Lung (tissue), 13 donors: ENCODE results near the gene LUC7L2. TPM values are rescaled to one million over a fixed set of nuclear protein-coding genes. Genes with fewer than 3 reads are reported as not detected.
A peak's percentile ranks its signal among the peaks of the same experiment; 100 is the strongest.

ENCODE experiments used
- ATAC-seq: fragments of 200-7000 bp; cut with Tn5 transposase; one replicate; pipeline ENCODE4 v1.9.1; 2020; ENCODE audit warnings: moderate number of reproducible peaks; ENCODE audit not compliant: insufficient read depth, low FRiP score
- DNase-seq, 3 donors: peaks; one replicate each; pipeline ENCODE4 v3.0.0-alpha.2; 2013 to 2017
- H3K27ac ChIP-seq, 2 donors: one replicate each; pipeline ENCODE4 v1.5.1; 2013; ENCODE audit warnings: mild to moderate bottlenecking in 2 of 2, moderate library complexity in 2 of 2, control low read depth in 1 of 2, inconsistent platforms in 1 of 2, low read depth in 1 of 2, low read length in 1 of 2
- H3K27me3 ChIP-seq, 3 donors: one replicate each; pipeline ENCODE4 v1.5.1; 2013; ENCODE audit warnings: low read length in 2 of 3; ENCODE audit not compliant: control insufficient read depth in 3 of 3, insufficient read depth in 3 of 3
- H3K36me3 ChIP-seq, 4 donors: one replicate each; pipeline ENCODE4 v1.5.1; 2013; ENCODE audit warnings: low read length in 4 of 4, mild to moderate bottlenecking in 1 of 4, moderate library complexity in 1 of 4; ENCODE audit not compliant: control insufficient read depth in 4 of 4, insufficient read depth in 4 of 4
- H3K4me1 ChIP-seq, 5 donors: one replicate each; pipeline ENCODE4 v1.5.1; 2013; ENCODE audit warnings: low read length in 5 of 5, mild to moderate bottlenecking in 2 of 5, moderate library complexity in 1 of 5; ENCODE audit not compliant: control insufficient read depth in 5 of 5, insufficient read depth in 5 of 5
- H3K4me3 ChIP-seq: one replicate; pipeline ENCODE4 v1.5.1; 2013; ENCODE audit warnings: mild to moderate bottlenecking, control low read depth, moderate library complexity
- H3K9ac ChIP-seq, 2 donors: one replicate each; pipeline ENCODE4 v1.5.1; 2013; ENCODE audit warnings: low read length in 2 of 2, control low read depth in 1 of 2; ENCODE audit not compliant: insufficient read depth in 1 of 2
- H3K9me3 ChIP-seq, 4 donors: one replicate each; pipeline ENCODE4 v1.5.1; 2013; ENCODE audit warnings: low read length in 3 of 4, mild to moderate bottlenecking in 1 of 4, moderate library complexity in 1 of 4; ENCODE audit not compliant: control insufficient read depth in 4 of 4, insufficient read depth in 3 of 4
- WGBS, 2 donors: extraction: QIAGEN DNeasy Blood & Tissue Kit; methylation state at CpG; one replicate each; pipeline ENCODE4 v1.1.7; 2013; 5-methylcytosine and 5-hydroxymethylcytosine counted together
- polyA plus RNA-seq, 2 donors: library from polyadenylated mRNA; stranded (reverse); fragments of 200-250 nt; gene quantifications; one replicate each; pipeline ENCODE4 v1.2.1, GENCODE V29; 2013
- small RNA-seq: library from RNA; depleted of rRNA; stranded (forward); fragments of <200 nt; gene quantifications from one replicate; pipeline ENCODE3, GENCODE V24; 2014; ENCODE audit warnings: low replicate concordance
- total RNA-seq, 2 donors: library from RNA; depleted of rRNA in 1 of 2; stranded (reverse); fragments of >200 nt in 1 of 2; gene quantifications; one replicate each; pipeline ENCODE4 v1.2.1, GENCODE V29; 2014 to 2021
- TF ChIP-seq, protein P1 (sequence below): IDR thresholded peaks from 2 replicates; pipeline ENCODE4 v1.5.1; 2012; ENCODE audit warnings: mild to moderate bottlenecking; ENCODE audit errors: control extremely low read depth, extremely low read depth
- donor health status: control.
- donor health status: control.
- donor health status: Bipolar disorder and iron deficiency.
- donor health status: healthy.
- donor health status: DM: yes; HTN: yes; CAD: no.

The LUC7L2 gene
- total and polyA plus RNA-seq, 4 donors = 35.1 to 95.4 (median 67.3) TPM

DNA sequence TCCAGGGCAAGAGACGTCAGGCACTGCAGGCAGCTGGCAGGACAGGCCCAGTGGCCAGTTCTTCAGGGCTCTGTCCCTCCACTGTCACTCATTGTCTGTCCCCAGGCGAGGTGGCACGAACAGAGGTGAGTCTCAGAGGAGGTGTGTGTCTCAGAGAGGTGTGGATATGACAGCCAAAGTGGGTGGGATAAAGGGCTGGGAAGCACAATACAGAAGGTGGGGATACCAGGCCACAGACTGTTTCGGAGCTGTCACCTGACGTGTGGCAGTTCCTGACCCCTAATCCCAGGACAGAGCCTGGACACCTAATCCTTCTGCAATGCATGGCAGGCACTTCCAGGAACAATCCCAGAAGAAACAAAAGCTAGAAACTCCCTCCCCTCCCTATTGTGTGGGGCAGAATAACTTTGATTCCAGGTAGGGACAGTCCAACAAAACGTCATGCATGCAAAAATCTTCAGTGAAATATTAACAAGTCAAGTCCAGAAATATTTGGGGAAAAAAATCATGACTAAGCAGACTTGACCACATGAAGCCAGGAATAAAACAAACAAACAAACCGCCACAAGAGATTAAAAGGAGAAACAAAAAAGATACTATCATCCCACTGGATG lies 112.2 kb downstream of the LUC7L2 start:
- H3K4me1 ChIP-seq = no peaks in the 10 kb centered on the region
- H3K4me3 ChIP-seq = no peak overlapping the region
- no peaks in the 10 kb centered on the region for H3K36me3 ChIP-seq
- peak in 1 of 3 donors; percentile 15 for DNase-seq
- no peak for ATAC-seq
- H3K9ac ChIP-seq = no peak overlapping the region
- H3K27ac ChIP-seq = no peak overlapping the region
- H3K27me3 ChIP-seq = no peaks in the 10 kb centered on the region
- 69 to 81% methylated on average over 7 of the region's 7 CpGs for WGBS, 2 donors
- peaks cover 0 to 6% (median 1%) of the 10 kb centered on the region in 4 donors for H3K9me3 ChIP-seq
- TF ChIP-seq, protein P1, sequence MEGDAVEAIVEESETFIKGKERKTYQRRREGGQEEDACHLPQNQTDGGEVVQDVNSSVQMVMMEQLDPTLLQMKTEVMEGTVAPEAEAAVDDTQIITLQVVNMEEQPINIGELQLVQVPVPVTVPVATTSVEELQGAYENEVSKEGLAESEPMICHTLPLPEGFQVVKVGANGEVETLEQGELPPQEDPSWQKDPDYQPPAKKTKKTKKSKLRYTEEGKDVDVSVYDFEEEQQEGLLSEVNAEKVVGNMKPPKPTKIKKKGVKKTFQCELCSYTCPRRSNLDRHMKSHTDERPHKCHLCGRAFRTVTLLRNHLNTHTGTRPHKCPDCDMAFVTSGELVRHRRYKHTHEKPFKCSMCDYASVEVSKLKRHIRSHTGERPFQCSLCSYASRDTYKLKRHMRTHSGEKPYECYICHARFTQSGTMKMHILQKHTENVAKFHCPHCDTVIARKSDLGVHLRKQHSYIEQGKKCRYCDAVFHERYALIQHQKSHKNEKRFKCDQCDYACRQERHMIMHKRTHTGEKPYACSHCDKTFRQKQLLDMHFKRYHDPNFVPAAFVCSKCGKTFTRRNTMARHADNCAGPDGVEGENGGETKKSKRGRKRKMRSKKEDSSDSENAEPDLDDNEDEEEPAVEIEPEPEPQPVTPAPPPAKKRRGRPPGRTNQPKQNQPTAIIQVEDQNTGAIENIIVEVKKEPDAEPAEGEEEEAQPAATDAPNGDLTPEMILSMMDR = no peak

Small RNA genes lying within 50 kb of the gene (small RNA-seq; reads per million reads assigned to genes)
- gene RNU6-206P (not detected), gene RNU6-911P (not detected)

Other genes with a start within 250 kb of the LUC7L2 start
- 10 to 100 TPM; 15.5 to 29.8 TPM for gene UBN2, start 128.7 kb upstream of the LUC7L2 start, total RNA-seq
- 1 to 10 TPM; 1.7 to 2.8 TPM for gene UBN2, start 128.7 kb upstream of the LUC7L2 start, polyA plus RNA-seq
- 10 to 100 TPM in 1 of 2 donors, 1 to 10 TPM in 1; 8.7 to 12.4 TPM for gene FMC1, start 18.6 kb upstream of the LUC7L2 start, total RNA-seq
- gene FMC1, start 18.6 kb upstream of the LUC7L2 start, polyA plus RNA-seq = 10 to 100 TPM; 14.0 to 44.6 TPM
- 1 to 10 TPM in 1 of 2 donors, under 1 TPM in 1; 0.34 to 3.8 TPM for gene KLRG2, start 123.8 kb downstream of the LUC7L2 start, total RNA-seq
- 1 to 10 TPM; 1.5 TPM for gene KLRG2, start 123.8 kb downstream of the LUC7L2 start, polyA plus RNA-seq
- not detected for gene CLEC2L, start 163.8 kb downstream of the LUC7L2 start, total RNA-seq
- under 1 TPM in 1 of 2 donors, not detected in 1; 0.03 TPM for gene CLEC2L, start 163.8 kb downstream of the LUC7L2 start, polyA plus RNA-seq